HG03442 (cell line): ENCODE data around the gene IRF8.

Experiments
- ATAC-seq: cut with Tn5 transposase; IDR thresholded peaks from one replicate; pipeline ENCODE4 v1.9.1; 2021; ENCODE audit warnings: mild to moderate bottlenecking, moderate library complexity; ENCODE audit not compliant: unreplicated experiment

IRF8 gene

DNA sequence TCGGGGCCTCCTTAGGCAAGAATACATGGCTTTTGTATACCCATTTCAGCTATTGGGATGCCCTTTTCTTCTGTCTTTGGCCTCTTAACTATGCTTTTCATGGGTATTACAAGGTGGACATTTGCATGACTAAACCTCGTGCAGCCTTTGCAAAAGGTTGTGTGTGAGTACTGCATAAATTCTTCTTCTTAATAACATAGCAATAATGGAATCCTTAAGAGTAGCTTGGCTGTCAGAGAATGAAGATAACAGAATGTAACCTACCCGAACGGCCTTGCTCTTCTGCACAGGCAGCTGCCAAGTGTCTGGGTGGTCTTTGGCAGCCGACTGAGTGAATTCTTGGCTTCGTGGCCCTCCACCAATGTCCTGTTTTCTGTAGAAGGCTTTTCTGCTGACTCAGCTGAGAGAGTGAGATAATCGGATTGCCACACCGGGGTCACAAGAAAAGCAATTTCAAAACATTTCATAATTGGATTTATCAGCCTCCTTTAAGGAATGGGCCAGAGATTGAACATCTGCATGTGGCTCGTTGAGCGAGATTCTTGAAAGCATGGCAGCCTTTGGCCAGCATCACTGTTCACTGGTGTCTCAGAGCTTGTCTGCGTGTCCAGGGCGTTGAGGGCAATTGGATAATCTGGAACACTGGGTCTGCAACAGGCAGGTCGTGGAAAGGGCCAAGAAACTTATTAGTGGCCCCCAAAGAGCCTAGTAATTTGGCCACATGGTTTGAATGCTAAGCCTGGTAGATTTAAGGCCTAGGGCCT, 13.4 kb downstream of the IRF8 start:
- no peak for ATAC-seq

DNA sequence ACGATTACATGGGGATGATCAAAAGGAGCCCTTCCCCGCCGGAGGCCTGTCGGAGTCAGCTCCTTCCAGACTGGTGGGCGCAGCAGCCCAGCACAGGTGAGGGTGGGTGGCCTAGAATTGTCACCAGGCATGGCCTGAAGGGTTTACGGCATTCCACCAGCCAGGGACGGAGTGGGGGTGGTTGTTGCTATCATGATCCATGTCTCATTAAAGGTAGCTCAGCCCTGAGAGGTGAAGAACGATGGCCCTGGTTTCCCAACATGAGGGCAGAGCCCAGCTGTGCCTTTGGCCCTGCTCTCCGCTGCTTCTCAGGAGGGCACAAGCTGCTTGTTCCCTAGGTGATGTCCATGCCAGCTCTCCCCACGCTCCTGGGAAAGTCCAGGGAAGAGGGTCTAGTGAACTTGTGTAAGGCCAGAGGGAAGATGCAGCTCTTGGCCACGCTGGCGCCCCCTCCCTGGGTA, 14.2 kb downstream of the IRF8 start:
- ATAC-seq, result no peak

GRCh38 chr16:85913688-85914422, 14.9 kb downstream of the IRF8 start:
- ATAC-seq, result no peak

- no peak for ATAC-seq
Observed at GRCh38 chr16:85914423-85914794, 15.4 kb downstream of the IRF8 start.

DNA sequence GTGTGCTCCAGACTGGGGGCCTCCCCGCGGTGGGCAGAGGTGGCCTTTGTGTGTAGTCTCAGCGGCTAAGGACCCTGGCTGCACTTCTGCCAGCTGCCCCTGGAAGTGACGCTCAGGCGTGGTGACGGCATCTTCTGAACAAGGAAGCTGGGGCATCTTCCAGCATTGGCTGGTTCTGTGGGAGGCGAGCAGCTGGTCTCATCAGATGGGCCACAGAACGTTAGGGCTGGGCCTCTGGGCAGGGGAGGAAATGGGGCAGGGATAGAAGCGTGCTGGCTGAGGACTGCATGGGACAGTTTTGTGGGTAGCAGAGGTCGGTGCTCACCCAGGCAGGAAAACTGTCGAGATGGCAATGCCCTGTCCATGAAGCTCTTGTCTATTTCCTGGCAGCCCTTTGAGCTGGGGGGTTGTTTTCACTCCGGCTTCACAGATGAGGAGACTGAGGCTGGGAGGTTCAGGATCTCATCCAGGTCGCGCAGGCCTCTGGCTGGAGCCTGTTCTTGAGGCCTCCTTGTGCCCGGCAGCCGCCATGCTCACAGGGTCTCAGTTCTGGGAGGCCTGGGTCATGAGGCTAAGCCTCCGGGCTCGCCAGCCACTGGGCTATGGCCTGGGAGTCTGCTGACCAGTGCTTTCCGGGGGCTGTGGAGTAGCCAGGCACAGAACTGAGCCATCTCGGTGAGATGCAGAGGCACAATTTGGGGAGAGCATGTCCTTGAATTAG, 16.3 kb downstream of the IRF8 start:
- ATAC-seq, result no peak

GRCh38 chr16:85916141-85916890, 17.4 kb downstream of the IRF8 start:
- no peak for ATAC-seq

- no peak for ATAC-seq
Observed at GRCh38 chr16:85917012-85917411, 18.1 kb downstream of the IRF8 start.

DNA sequence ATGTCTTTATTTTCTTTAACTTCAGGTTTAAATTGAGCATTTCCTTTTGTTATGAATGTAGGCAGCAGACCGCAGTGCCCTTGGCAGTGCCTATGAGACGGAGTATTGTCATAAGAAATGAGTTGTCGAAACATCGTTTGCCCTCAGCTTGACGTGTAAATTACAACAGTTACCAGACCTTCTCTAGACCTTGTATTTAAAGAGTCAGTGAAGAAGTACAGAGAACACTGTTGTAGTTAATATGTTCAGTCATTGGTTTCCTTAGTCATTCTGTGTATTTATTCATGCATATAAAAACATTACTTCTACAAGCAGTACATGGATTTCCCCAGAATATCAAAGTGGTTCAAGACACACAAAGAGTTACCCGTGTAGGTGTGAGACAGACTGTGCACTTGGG, 19.0 kb downstream of the IRF8 start:
- no peak for ATAC-seq

DNA sequence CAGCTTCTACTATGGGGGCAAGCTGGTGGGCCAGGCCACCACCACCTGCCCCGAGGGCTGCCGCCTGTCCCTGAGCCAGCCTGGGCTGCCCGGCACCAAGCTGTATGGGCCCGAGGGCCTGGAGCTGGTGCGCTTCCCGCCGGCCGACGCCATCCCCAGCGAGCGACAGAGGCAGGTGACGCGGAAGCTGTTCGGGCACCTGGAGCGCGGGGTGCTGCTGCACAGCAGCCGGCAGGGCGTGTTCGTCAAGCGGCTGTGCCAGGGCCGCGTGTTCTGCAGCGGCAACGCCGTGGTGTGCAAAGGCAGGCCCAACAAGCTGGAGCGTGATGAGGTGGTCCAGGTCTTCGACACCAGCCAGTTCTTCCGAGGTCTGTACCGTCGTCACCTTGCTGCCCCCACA, 19.5 kb downstream of the IRF8 start:
- no peak for ATAC-seq

GRCh38 chr16:85919271-85920267, 20.6 kb downstream of the IRF8 start:
- ATAC-seq, result no peak

DNA sequence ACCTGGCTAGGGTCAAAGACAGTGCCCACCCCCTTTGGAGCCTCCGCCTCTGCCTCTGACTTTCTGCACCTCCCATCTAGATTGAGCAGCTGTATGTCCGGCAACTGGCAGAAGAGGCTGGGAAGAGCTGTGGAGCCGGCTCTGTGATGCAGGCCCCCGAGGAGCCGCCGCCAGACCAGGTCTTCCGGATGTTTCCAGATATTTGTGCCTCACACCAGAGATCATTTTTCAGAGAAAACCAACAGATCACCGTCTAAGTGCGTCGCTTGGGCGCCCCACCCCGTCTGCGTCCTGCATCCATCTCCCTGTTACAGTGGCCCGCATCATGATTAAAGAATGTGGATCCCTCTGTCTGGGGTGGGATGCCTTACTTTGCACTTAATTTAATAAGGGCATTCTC, 22.1 kb downstream of the IRF8 start:
- ATAC-seq, result no peak

DNA sequence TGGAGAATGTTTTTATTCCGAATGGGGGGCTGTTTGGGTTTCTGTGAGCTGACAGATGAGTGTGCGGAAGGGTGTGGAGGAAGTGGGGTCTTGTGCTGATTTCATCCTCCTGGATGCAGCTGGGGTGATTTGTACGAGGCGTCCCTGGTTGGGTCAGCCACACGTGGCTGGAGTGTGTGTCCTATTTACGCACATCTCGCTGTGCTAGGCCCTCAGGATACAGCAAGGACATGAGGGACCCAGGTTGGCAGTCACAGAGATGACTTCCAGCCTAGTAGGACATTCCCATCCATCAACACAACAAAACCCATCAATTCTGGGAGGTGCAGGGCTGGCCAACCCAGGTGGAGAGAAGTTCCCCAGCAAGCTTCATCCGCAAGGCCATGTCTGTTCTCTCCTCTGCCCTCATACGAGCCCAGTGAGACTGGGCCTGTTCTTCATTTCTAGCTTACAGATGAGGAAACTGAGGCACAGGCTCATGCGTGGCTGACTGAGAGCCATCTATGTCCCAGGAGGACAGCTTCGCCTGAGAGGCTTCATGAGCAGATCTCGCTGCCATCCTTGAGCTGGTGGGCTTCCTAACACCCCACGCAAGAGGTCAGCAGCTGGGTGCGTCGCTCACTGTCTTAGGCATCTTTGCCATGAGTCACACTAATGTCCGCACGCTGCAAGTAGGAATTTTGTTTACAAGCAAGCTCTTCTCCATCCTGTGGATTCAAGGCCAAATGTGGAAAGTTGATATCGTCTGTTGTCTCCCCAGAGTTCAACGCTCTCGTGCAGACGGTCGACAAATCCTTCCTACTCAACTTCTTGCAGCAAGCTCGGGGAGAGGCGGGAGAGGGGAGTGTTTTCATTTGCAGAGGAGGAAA, 24.4 kb downstream of the IRF8 start:
- ATAC-seq, result no peak

GRCh38 chr16:85924675-85925074, 25.7 kb downstream of the IRF8 start:
- no peak for ATAC-seq

GRCh38 chr16:85926370-85926769, 27.4 kb downstream of the IRF8 start:
- ATAC-seq, result no peak

DNA sequence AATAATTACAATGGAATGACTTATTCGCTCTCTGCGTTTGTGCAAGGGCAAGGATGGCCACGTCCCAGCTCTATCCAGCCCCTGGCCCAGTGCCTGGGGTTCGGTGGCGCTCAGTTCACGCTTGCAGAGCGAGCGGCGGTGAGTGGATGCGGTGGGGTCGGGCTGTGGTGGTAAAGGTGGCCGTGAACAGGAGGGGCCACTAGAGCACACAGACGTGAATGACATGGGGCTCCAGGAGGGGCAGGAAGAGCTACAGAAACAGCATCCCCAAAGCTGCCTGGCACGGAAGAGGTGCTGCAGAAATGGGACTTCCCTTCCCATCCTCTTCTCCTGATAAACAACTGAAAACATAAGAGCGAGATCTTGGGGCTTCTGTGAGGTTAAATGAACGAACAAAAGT, 28.4 kb downstream of the IRF8 start:
- ATAC-seq, result no peak

DNA sequence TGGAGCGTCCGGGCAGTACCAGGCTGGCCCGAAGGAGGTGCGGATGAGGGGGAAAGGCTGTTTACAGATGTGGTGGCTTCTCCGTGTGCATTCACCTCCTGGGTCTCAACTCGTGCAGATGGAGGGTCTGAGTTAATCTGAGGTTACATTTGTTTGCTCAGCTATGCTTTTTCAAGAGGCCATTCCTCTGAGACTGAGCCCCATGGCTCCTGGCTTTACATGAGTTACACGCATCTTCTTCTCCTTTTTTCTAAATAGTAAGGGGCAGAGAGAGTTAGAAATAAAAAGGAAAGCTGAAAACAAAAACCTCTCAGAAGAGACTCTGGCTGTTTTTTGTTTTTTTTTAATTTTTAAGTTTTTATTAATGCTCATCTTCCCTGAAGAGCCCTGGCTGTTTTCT, 29.0 kb downstream of the IRF8 start:
- no peak for ATAC-seq

- no peak for ATAC-seq
Observed at GRCh38 chr16:85928401-85928820, 29.4 kb downstream of the IRF8 start.

GRCh38 chr16:85929259-85929721, 30.3 kb downstream of the IRF8 start:
- no peak for ATAC-seq

DNA sequence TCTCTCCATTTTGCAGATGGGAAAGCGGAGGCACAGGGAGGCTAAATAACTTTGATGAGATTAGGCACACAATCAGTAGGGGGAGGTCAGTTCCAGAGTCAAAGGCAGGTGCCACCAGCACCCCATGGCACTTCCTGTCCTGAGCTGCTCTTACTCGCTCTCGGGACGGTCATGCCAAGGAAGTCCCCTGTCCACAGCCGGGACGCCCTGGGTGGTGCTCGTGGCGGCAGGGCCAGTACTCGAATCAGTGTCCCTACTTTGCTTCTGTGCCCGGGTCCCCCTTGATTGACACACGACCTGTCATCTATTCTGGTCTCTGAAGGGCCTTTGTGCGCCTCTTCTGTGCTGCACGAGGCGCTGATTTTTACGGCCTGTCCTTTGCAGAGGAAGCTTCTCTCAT, 31.3 kb downstream of the IRF8 start:
- ATAC-seq, result no peak
